Measurements from ENCODE around the gene MAD2L1BP.

Gene MAD2L1BP

DNA sequence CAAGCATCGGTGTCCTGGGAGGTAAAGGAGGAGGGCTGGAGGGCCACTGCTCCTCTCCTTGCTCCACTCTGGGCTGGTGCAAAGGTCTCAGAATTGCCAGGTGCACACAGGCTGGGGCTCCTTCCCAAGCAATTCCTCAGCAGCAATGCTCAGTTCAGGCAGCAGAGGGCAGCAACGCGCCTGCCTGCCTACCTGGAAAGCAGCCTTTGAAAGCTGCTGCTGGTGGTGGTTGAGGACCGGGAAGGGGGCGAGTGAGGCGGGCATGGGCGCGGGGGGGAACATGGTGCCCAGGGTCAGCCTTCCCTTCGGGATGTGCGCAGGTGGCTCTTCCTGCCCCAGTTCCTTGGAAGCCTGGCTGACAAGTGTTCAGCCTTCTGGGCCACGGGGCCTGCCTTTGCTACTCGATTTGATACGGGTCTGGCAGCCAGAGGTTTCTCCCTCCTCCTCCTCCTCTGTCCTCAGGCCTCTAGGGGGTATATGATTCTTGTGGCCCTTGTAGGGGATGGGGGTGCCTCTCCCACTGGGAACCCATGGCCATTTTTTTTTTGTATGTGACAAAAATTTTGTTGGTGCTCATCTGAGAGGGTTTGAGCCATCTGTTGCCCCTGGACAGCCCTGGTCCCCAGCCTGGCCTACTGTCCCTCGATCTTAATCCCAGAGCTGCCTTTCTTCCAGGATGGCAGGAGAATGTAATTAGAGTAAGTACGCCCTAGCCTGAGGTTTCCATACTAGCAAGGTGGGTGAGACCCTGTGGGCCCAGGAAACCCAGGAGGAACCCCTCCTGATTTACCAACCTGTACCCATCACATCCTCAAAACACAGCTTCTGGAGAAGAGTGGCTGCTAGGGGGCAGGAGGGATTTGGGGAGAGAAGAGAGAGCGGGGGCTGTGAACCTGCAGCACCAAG is 31.9 kb downstream of the MAD2L1BP start:
- DNase-seq, result peak; percentile 80 to 90

DNA sequence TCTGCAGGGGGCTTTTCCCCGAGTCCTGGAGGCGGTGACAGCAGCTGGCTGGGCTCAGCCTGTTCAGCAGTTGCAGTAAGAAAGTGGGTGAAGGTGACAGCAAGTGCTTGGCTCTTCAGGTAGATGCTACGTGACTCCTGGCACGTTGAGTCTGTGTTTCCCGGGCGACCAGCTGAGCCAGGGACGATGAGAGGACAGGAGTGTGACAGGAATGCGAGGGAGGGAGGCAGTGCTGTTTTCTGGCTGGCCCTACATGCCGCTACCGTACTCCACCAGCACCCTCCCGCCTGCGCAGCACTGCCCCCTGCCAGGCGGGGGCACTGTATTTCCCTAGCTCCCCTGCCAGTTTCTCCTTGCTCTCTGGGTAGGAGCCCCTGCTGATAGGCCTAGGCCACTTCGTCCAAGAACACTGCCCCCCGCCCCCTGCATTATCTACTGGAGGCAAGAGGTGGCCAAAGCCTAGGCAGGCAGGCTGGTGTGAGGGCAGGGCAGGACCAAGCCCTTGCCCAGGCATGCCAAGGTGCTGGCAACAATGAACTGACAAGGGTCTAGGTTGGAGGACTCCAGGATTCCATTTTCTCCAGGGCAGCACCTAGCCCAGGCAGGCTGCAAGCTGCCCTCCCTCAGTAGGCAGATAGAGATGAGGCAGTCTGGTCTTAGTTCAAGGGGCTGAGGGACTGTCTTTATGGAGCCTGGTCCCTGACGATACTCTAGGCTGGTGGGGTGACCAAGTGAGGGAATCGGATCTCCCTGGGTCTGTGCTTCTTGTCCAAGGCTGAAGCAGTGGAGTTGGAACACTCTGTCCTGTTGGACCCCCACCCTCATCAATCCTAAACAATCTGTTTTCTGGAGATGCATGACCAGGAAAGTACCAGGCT is 32.8 kb downstream of the MAD2L1BP start:
- DNase-seq, result peak; percentile 35 to 59

DNA sequence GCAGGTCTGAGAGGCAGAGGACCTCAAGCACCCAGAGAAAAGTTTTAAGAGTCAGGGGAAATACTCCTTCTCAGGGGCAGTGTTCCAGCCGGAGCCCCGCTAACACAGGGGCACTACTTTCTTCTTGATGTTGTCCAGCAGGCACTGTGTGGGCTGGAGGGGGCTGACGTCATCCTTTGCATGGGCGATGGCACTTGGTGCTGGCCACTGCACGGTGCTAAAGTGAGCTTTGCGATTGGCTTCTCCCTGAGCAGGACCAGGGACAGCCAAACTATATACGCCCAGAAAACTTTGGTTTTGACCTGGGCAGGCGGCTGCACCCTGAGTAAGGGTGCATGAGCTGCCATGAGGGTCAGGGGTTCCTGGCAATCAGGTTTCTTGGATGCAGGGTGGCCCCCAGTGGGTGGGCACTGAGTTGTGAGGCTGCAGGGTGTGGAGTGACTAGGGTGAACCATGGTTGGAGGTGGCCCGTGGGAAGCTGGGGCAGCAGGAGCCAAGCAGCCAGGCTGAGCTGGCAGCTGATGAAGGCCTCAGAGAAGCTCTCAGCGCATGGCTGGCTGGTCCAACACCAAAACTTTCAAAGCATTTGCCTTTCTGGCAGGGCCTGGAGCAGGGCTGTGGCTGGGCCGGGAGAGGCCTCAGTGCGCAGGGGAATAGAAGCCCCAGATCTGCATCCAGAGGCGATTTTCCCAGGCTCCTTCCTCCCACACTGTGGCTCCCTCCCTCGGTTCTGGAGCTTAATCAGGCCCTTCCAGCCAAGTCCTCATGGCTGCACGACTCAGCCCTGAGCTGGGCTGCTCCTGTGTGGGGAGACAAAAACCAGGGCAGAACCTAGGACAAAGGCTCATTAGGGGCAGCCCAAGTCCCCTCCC is 33.6 kb downstream of the MAD2L1BP start:
- no peak for DNase-seq

GRCh38 chr6:43669922-43670622 is 34.4 kb downstream of the MAD2L1BP start:
- no peak for DNase-seq

DNA sequence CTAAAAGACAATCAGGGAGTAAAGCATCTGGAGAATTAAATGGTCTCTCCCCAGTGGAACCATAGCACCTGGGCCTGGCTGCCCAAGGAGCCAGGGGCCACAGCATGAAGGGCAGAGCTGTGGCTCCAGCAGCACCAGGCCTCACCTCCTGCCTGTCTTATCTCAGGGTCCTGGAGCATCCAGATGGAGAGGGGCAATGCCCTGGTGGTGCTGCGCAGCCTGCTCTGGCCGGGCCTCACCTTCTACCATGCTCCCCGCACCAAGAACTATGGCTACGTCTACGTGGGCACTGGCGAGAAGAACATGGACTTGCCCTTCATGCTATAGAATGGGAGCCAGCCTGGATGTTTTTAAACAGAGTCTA is 35.0 kb downstream of the MAD2L1BP start:
- DNase-seq, result no peak

GRCh38 chr6:43671011-43671800 is 35.6 kb downstream of the MAD2L1BP start:
- DNase-seq, result no peak

GRCh38 chr6:43671801-43672690 is 36.4 kb downstream of the MAD2L1BP start:
- no peak for DNase-seq

DNA sequence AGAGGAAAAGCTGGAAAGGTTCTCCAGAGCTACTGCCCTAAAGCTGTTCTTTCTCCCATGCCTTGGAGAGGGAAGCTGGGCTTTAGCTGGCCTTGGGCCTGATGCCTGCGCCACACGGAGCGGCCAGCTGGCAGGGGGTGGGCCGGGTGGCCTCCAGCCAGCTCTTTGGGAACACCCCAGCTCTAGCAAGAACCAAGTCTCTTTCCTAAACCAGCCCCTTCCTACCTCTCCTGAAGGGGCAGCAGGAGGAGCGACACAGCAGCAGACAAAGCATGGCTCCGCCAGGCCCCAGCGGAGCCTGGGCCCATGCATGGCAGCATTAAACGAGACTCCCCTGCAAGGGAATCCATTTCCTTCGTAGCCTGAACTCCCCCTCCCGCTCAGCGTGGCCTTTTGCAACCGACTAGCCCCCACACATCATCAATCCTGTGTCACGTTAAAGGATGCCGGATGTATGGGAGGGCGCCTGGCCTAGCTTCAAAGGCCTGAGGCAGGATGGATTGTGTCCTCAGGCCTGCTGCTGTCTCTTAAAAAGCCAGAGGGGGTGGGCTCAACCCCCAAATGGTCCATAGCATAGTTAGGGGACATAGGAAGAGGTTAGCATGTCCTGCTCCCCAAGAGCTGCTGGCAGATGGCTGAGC is 37.9 kb downstream of the MAD2L1BP start:
- DNase-seq, result no peak

DNA sequence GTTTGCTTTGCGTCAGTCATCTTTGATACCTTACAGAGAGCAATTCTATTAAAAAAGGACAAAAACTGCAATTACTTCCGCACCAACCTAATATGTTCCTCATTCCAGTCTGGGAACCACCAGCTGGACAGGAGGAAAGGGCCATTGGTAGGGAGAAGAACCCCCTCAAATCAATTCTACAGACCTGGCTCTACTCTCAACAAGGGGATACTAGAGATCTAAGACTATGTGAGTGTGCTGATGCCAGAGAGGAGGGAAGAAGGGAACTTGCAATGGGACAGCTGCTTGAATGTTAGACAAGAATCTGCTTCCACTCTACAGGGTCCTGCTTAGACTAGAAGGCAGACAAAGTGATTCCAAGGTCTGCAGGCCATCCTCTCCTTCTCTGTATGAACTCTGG is 38.7 kb downstream of the MAD2L1BP start:
- no peak for DNase-seq

DNA sequence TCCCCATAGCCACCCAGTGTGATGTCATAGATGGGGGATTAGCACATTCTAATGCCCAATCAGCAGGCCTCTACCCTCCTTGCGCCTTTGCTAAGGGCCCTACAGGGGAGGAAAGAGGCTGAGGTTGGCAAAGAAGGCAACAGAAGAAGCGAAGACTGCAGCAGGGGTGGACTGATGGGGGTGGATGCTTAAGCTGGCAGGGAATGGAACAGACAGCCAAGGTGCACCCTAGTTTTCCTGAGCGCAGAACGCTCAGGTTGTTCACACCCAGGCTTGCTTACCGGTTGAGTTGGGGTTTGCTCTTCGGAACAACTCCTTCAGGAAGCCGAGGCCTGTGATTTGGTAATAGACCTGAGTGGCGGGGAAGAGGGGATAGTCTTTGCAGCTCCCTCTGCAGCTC is 39.3 kb downstream of the MAD2L1BP start:
- no peak for DNase-seq

DNA sequence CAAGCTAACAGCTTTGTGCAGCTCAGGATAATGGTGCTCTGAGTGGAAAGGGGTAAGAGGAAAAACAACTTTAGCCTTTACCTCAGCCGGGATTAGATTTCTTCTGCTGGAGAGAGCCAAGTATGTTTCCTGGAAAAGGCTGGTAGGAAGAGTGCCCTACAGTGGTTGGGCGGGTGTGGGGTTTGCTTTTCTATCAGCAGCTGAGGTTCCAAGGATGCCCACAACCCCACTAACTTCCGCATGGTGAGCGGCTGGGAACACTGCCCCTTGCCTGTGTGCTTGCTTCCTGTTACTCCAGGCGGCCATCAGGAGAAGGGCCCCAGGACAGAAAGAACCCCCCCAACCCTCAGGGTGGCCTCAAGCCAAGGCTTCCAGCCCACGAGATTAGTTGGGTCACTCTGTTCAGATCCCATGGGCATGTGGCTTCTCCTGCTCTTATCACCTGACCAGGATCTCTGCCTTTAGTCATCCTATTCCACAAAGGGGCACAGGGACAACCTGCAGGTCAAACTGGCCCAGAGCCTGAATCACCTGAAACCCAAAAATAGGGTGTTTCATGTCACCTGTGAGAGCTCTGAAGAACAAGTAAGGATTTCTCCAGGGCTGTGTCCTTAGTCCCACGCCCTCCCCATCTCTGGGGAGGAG is 41.4 kb downstream of the MAD2L1BP start:
- no peak for DNase-seq

- no peak for DNase-seq
Measured at GRCh38 chr6:43677759-43678158, 42.1 kb downstream of the MAD2L1BP start.

- no peak for DNase-seq
Measured at GRCh38 chr6:43678341-43678740, 42.7 kb downstream of the MAD2L1BP start.

- no peak for DNase-seq
Measured at GRCh38 chr6:43679057-43679456, 43.4 kb downstream of the MAD2L1BP start.

GRCh38 chr6:43680308-43681200 is 44.9 kb downstream of the MAD2L1BP start:
- no peak for DNase-seq

- DNase-seq, result no peak
Measured at GRCh38 chr6:43681303-43681702, 45.7 kb downstream of the MAD2L1BP start.

GRCh38 chr6:43682724-43683429 is 47.2 kb downstream of the MAD2L1BP start:
- no peak for DNase-seq

Measured in stimulated activated CD4-positive, alpha-beta T cell treated with anti-CD3 and anti-CD28 coated beads, Interleukin-2, amount 100 ng/mL, for 48 hours (primary cell).